NB4 (cell line): ENCODE results near the gene CLIC5.

Experiments
- CTCF ChIP-seq: IDR thresholded peaks from one replicate; pipeline ENCODE4 v1.5.1; 2012; ENCODE audit warnings: low read depth, low read length
- MAX ChIP-seq: IDR thresholded peaks from 2 replicates; pipeline ENCODE4 v1.6.1; 2011; ENCODE audit warnings: low read depth, low read length
- MYC ChIP-seq: IDR thresholded peaks from 2 replicates; pipeline ENCODE4 v1.6.1; 2011; ENCODE audit warnings: low read depth, low read length
- POLR2A ChIP-seq: IDR thresholded peaks from 2 replicates; pipeline ENCODE4 v1.6.1; 2011; ENCODE audit warnings: mild to moderate bottlenecking; ENCODE audit not compliant: insufficient read length; ENCODE audit errors: extremely low read depth

- TF ChIP-seq CTCF (no peak), MYC (no peak), POLR2A (no peak), MAX (no peak)
These were observed 86.0 kb downstream of the CLIC5 start for GRCh38 chr6:45929421-45930361.
